A549 (cell line): Measurements from ENCODE around the gene PHF1. TPM values are rescaled to one million over a fixed set of nuclear protein-coding genes. Genes with fewer than 3 reads are reported as not detected.

Experiments
- ATAC-seq, 2 experiments: fragments of 200-7000 bp in 1 of 2; fragments of >200 bp in 1 of 2; cut with Nextera tagmentation in 1 of 2; cut with Tn5 transposase in 1 of 2; 3 replicates each; pipeline versions ENCODE4 v1.8.0 to v1.9.1; 2018 to 2020; ENCODE audit warnings: mild to moderate bottlenecking in 1 of 2, moderate library complexity in 1 of 2
- CTCF ChIA-PET: fragments of 300-600 bp; sonication (Branson Sonifier 250); formaldehyde crosslinking; extraction: SDS; loops from one replicate; lab custom pipeline; 2021; ENCODE audit warnings: antibody characterized with exemption, inconsistent platforms; lab: Yijun Ruan, JAX
- POLR2A ChIA-PET: fragments of 350-600 bp; formaldehyde crosslinking; extraction: SDS; loops from one replicate; lab custom pipeline; 2021; ENCODE audit warnings: antibody characterized with exemption, inconsistent platforms; lab: Yijun Ruan, JAX
- DNase-seq, 2 experiments: peaks; one replicate each; pipeline versions ENCODE4 v3.0.0 to v3.0.0-alpha.2; 2011 to 2016; ENCODE audit warnings: low read depth in 1 of 2, low spot score in 1 of 2
- FAIRE-seq: peaks from 2 replicates; lab custom pipeline; 2011; peaks lifted over from hg19 to GRCh38; lab: Jason Lieb, UNC
- H3K27ac ChIP-seq, 2 experiments: fragments of >200 bp; sonication (Bioruptor Twin); formaldehyde crosslinking; 3 replicates each; pipeline ENCODE4 v1.5.1; 2016 to 2017
- H3K4me1 ChIP-seq: fragments of >200 bp; sonication (Bioruptor Twin); formaldehyde crosslinking; 3 replicates; pipeline ENCODE4 v1.6.1; 2016
- H3K4me2 ChIP-seq: fragments of >200 bp; sonication (Bioruptor Twin); formaldehyde crosslinking; 3 replicates; pipeline ENCODE4 v1.6.1; 2016
- H3K4me3 ChIP-seq: fragments of >200 bp; sonication (Bioruptor Twin); formaldehyde crosslinking; 3 replicates; pipeline ENCODE4 v1.5.1; 2016
- H3K9me3 ChIP-seq: fragments of >200 bp; sonication (Bioruptor Twin); formaldehyde crosslinking; 3 replicates; pipeline ENCODE4 v1.6.1; 2016
- BHLHE40 ChIP-seq: IDR thresholded peaks from 2 replicates; pipeline ENCODE4 v1.6.1; 2012; ENCODE audit warnings: low read depth, low read length, inconsistent platforms
- CBX2 ChIP-seq: fragments of 200-600 bp; sonication (generic); IDR thresholded peaks from 2 replicates; pipeline ENCODE4 v1.6.1; 2016; ENCODE audit warnings: low read depth, mild to moderate bottlenecking, borderline replicate concordance
- CBX8 ChIP-seq: fragments of 200-600 bp; sonication (generic); IDR thresholded peaks from 2 replicates; pipeline ENCODE4 v1.6.1; 2016
- EHF ChIP-seq: fragments of 250-450 bp; sonication (Bioruptor Pico); IDR thresholded peaks from 2 replicates; pipeline ENCODE4 v1.5.0; 2020; ENCODE audit warnings: mild to moderate bottlenecking
- EP300 ChIP-seq, 2 experiments: fragments of >200 bp; sonication (Bioruptor Twin); formaldehyde crosslinking; IDR thresholded peaks; 2 replicates in 1 of 2; 3 replicates in 1 of 2; pipeline ENCODE4 v1.6.1; 2016 to 2017
- FOSB ChIP-seq: fragments of 250-450 bp; sonication (Bioruptor Pico); IDR thresholded peaks from 2 replicates; pipeline ENCODE4 v1.5.0; 2020; ENCODE audit warnings: mild to moderate bottlenecking, moderate library complexity
- HEYL ChIP-seq: fragments of 250-450 bp; sonication (Bioruptor Pico); IDR thresholded peaks from 2 replicates; pipeline ENCODE4 v1.8.0; 2021; ENCODE audit warnings: mild to moderate bottlenecking, moderate library complexity
- JUN ChIP-seq, 2 experiments: fragments of >200 bp; sonication (Bioruptor Twin); formaldehyde crosslinking; IDR thresholded peaks; 2 replicates in 1 of 2; 3 replicates in 1 of 2; pipeline ENCODE4 v1.6.1; 2016 to 2017
- JUNB ChIP-seq: fragments of >200 bp; sonication (Bioruptor Twin); formaldehyde crosslinking; IDR thresholded peaks from 2 replicates; pipeline ENCODE4 v1.6.1; 2016
- KDM1A ChIP-seq: fragments of 200-600 bp; sonication (generic); IDR thresholded peaks from 2 replicates; pipeline ENCODE4 v1.6.1; 2016; ENCODE audit warnings: low read depth, mild to moderate bottlenecking
- KDM5A ChIP-seq: fragments of 200-600 bp; sonication (generic); IDR thresholded peaks from 2 replicates; pipeline ENCODE4 v1.6.1; 2016; ENCODE audit warnings: antibody characterized with exemption, mild to moderate bottlenecking
- MYC ChIP-seq: IDR thresholded peaks from 2 replicates; pipeline ENCODE4 v1.6.1; 2012; ENCODE audit warnings: mild to moderate bottlenecking, inconsistent platforms, low read length, improper control_type of control experiment, borderline replicate concordance
- NPAS2 ChIP-seq: fragments of 250-450 bp; sonication (Bioruptor Pico); IDR thresholded peaks from 2 replicates; pipeline ENCODE4 v1.8.0; 2022; ENCODE audit warnings: mild to moderate bottlenecking, moderate library complexity, borderline replicate concordance
- PHF8 ChIP-seq: fragments of 200-600 bp; sonication (generic); IDR thresholded peaks from 2 replicates; pipeline ENCODE4 v1.6.1; 2016; ENCODE audit warnings: low read depth, mild to moderate bottlenecking, antibody characterized with exemption, moderate library complexity, borderline replicate concordance
- POLR2A ChIP-seq: IDR thresholded peaks from 2 replicates; pipeline ENCODE4 v1.6.1; 2012; ENCODE audit warnings: mild to moderate bottlenecking, low read length
- RAD21 ChIP-seq, 2 experiments: fragments of >200 bp in 1 of 2; sonication (Bioruptor Twin) in 1 of 2; formaldehyde crosslinking in 1 of 2; IDR thresholded peaks in 1 of 2; conservative IDR thresholded peaks in 1 of 2; 2 replicates in 1 of 2; 3 replicates in 1 of 2; pipeline ENCODE4 v1.6.1; 2012 to 2018; ENCODE audit warnings: inconsistent platforms in 1 of 2
- RARB ChIP-seq: fragments of 250-450 bp; sonication (Bioruptor Pico); IDR thresholded peaks from 2 replicates; pipeline ENCODE4 v1.8.0; 2021; ENCODE audit warnings: mild to moderate bottlenecking, moderate library complexity
- ZNF302 ChIP-seq: fragments of 250-450 bp; sonication (Bioruptor Pico); IDR thresholded peaks from 2 replicates; pipeline ENCODE4 v1.9.0; 2021; ENCODE audit warnings: inconsistent platforms, mild to moderate bottlenecking, moderate library complexity
- ZSCAN20 ChIP-seq: fragments of 250-450 bp; sonication (Bioruptor Pico); IDR thresholded peaks from 2 replicates; pipeline ENCODE4 v1.8.0; 2022; ENCODE audit warnings: mild to moderate bottlenecking, moderate library complexity
- WGBS: methylation state at CpG from one replicate; pipeline ENCODE4 v1.1.6; 2017; ENCODE audit errors: missing lambda C conversion rate; 5-methylcytosine and 5-hydroxymethylcytosine counted together
- polyA plus RNA-seq, 4 experiments: library from polyadenylated mRNA; depleted of rRNA in 3 of 4; stranded (reverse); fragments of >200 nt; fragmentation: RNase III in 1 of 4; extraction: RNeasy Plus Mini Kit Qiagen cat#74134 plus additional on column Dnase treatment in 1 of 4; gene quantifications; 2 replicates in 3 of 4; 3 replicates in 1 of 4; pipeline ENCODE4 v1.2.3, GENCODE V29; 2011 to 2017
- TF ChIP-seq, protein P1 (sequence below): fragments of 250-450 bp; sonication (Bioruptor Pico); IDR thresholded peaks from 2 replicates; pipeline ENCODE4 v1.5.0; 2020; ENCODE audit warnings: low read depth, mild to moderate bottlenecking, moderate library complexity
- TF ChIP-seq, protein P2 (sequence below): IDR thresholded peaks from 2 replicates; pipeline ENCODE4 v1.6.1; 2012; ENCODE audit warnings: low read depth, borderline replicate concordance
- TF ChIP-seq, protein P3 (sequence below): fragments of >200 bp; sonication (Bioruptor Twin); formaldehyde crosslinking; IDR thresholded peaks from 3 replicates; pipeline ENCODE4 v1.6.1; 2016
- TF ChIP-seq, protein P4 (sequence below): IDR thresholded peaks from 2 replicates; pipeline ENCODE4 v1.6.1; 2012

The PHF1 gene
- polyA plus RNA-seq, 2 of the 4 experiments (the other 2 are of a cell fraction) = 14.0 to 21.4 TPM

DNA sequence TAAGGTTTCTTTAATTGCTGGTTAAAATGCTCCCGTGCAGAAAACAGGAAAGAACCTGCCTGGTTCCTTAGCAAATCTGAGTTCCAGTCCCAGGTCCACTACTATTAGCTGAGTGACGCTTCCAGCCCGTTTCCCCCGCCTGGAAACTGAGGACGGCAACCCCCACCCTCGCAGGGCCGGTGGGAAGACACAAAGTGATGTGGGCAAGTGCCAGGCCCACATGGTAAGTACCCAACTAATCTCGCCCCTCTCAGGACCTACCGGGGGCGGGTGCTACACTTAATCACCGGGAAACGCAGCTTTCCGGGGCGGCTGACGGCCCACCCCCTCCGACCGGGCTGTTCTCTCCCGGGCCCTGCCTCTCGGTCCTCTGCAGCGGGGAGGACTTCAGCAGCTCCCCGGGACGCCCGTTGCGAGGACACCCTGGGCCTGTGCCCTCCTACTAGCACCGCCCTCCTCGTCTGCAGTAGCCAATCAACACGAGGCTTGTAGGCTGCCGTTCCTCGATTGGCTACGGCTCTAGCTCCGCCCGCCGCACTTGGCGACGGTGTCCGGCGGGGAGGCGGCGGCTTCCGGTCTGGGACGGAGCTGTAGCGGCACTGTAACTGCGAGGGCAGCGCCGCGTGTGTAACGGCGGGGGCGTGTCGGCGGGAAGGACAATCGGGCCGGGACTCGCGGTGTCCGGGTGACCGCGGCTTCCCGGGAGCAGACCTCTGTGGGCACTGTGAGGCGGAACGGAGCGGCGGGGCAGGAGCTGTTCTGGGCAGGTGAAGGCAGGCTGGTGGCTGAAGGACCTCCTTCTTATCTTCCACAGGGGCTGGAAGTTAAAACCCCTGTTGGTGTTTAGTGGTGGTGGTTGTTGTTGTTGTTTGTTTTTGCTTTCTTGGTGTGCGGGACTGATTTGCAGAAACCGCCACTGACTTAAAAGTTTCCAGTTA, 43.5 kb downstream of the PHF1 start, which contains the start of gene ZBTB9:
TSS of gene ZBTB9 (plus strand) at position 568 of the 938 bp plus-strand sequence. CDS start 525 bp downstream, outside the sequence.
- Histone ChIP-seq H3K4me2 (peak within 1 kb of the TSS; percentile 98), H3K27ac (peak within 1 kb of the TSS; percentile 93 to 95), H3K4me1 (peaks cover 10% of the 10 kb centered on the region; the same call in 2 of the 3 replicates), H3K4me3 (peak within 1 kb of the TSS; percentile 97), H3K9me3 (no peaks in the 10 kb centered on the region)
- CTCF ChIA-PET = interaction anchor here (1.0 to 2.0 kb wide), 3 partner anchors 28 to 131 kb away, joined by 3 to 12 read pairs (median 3); no protein-coding TSS in a partner anchor
- no peak for FAIRE-seq
- POLR2A ChIA-PET = interaction anchor here (0.6 to 2.3 kb wide), 8 partner anchors 14 to 165 kb away, joined by 3 to 11 read pairs (median 5); partner anchors contain the start of gene WDR46
- under 1% methylated on average over 13 of the region's 65 CpGs for WGBS
- peak; percentile 98 to 100 for ATAC-seq
- peak; percentile 93 to 95 for DNase-seq
- peak; percentile 71 for TF ChIP-seq POLR2A
- peak; percentile 29 for TF ChIP-seq PHF8
- no peak for TF ChIP-seq BHLHE40
- TF ChIP-seq KDM5A = 0 out of 2 replicates have a peak, but pooled peaks have one; percentile 12
- TF ChIP-seq, protein P1, sequence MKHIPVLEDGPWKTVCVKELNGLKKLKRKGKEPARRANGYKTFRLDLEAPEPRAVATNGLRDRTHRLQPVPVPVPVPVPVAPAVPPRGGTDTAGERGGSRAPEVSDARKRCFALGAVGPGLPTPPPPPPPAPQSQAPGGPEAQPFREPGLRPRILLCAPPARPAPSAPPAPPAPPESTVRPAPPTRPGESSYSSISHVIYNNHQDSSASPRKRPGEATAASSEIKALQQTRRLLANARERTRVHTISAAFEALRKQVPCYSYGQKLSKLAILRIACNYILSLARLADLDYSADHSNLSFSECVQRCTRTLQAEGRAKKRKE = no peak
- TF ChIP-seq JUN (IDR thresholded peaks at IDR 0.05) = peak; percentile 50 to 51; a peak in 3 of 5 replicates
- TF ChIP-seq, protein P2, sequence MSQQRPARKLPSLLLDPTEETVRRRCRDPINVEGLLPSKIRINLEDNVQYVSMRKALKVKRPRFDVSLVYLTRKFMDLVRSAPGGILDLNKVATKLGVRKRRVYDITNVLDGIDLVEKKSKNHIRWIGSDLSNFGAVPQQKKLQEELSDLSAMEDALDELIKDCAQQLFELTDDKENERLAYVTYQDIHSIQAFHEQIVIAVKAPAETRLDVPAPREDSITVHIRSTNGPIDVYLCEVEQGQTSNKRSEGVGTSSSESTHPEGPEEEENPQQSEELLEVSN = peak; percentile 91
- TF ChIP-seq, protein P3, sequence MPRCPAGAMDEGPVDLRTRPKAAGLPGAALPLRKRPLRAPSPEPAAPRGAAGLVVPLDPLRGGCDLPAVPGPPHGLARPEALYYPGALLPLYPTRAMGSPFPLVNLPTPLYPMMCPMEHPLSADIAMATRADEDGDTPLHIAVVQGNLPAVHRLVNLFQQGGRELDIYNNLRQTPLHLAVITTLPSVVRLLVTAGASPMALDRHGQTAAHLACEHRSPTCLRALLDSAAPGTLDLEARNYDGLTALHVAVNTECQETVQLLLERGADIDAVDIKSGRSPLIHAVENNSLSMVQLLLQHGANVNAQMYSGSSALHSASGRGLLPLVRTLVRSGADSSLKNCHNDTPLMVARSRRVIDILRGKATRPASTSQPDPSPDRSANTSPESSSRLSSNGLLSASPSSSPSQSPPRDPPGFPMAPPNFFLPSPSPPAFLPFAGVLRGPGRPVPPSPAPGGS = 0 out of 3 replicates have a peak, but pooled peaks have one; percentile 55
- no peak for TF ChIP-seq EP300 (IDR thresholded peaks at IDR 0.05)
- TF ChIP-seq JUNB = no peak
- TF ChIP-seq, protein P4, sequence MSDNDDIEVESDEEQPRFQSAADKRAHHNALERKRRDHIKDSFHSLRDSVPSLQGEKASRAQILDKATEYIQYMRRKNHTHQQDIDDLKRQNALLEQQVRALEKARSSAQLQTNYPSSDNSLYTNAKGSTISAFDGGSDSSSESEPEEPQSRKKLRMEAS = peak; percentile 97
- TF ChIP-seq CBX2 = no peak

DNA sequence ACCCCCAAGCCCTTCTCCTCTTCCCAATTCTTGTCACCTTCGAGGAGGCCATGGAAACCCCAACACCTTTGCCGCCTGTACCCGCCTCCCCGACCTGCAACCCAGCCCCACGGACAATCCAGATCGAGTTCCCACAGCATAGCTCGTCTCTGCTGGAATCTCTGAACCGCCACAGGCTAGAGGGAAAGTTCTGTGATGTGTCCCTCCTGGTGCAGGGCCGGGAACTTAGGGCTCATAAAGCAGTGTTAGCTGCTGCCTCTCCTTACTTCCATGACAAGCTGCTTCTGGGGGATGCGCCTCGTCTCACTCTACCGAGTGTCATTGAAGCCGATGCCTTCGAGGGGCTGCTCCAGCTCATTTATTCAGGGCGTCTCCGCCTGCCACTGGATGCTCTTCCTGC, 44.2 kb downstream of the PHF1 start:
- peaks cover 10% of the 10 kb centered on the region; the same call in 2 of the 3 replicates for H3K4me1 ChIP-seq
- no peaks in the 10 kb centered on the region for H3K9me3 ChIP-seq
- TF ChIP-seq, protein P3 = no peak
- TF ChIP-seq HEYL (no peak), FOSB (no peak), ZNF302 (CRISPR knock-in tag) (no peak), RAD21 (conservative IDR thresholded peaks at IDR 0.05 in 1 of 2, IDR thresholded peaks at IDR 0.05 in 1 of 2) (no peak), ZSCAN20 (no peak), NPAS2 (CRISPR knock-in tag) (no peak), CBX8 (no peak), EHF (CRISPR knock-in tag) (no peak), KDM1A (no peak), MYC (no peak), RARB (CRISPR knock-in tag) (no peak)
- TF ChIP-seq, protein P1 = no peak
- CTCF ChIA-PET = interaction anchor here (1.0 to 2.0 kb wide), 3 partner anchors 29 to 130 kb away, joined by 3 to 12 read pairs (median 3); no protein-coding TSS in a partner anchor
- WGBS = 49% methylated on average over 16 of the region's 16 CpGs
- no peak for DNase-seq
- peak overlapping the region; percentile 97 for H3K4me3 ChIP-seq
- H3K4me2 ChIP-seq = peak overlapping the region; percentile 85
- no peak for ATAC-seq
- peak overlapping the region; percentile 93 to 95 for H3K27ac ChIP-seq
- POLR2A ChIA-PET = interaction anchor here (1.2 to 2.3 kb wide), 5 partner anchors 13 to 124 kb away, joined by 3 to 11 read pairs (median 4); no protein-coding TSS in a partner anchor
- FAIRE-seq = no peak
